HUES64 (cell line): ENCODE results near the gene TGFB1.

Source experiments
- H3K27ac ChIP-seq: 2 replicates; pipeline ENCODE4 v1.7.0; 2013; ENCODE audit warnings: low read depth, low read length, inconsistent platforms
- H3K27me3 ChIP-seq: 2 replicates; pipeline ENCODE4 v1.6.1; 2013; ENCODE audit warnings: mild to moderate bottlenecking, low read length; ENCODE audit not compliant: insufficient read depth
- H3K36me3 ChIP-seq: 2 replicates; pipeline ENCODE4 v1.6.1; 2013; ENCODE audit warnings: mild to moderate bottlenecking, low read length; ENCODE audit not compliant: insufficient read depth
- H3K4me1 ChIP-seq: 2 replicates; pipeline ENCODE4 v1.6.1; 2013; ENCODE audit warnings: mild to moderate bottlenecking, low read length, moderate library complexity; ENCODE audit not compliant: insufficient read depth
- H3K4me3 ChIP-seq: 2 replicates; pipeline ENCODE4 v1.5.1; 2013; ENCODE audit warnings: mild to moderate bottlenecking, low read length, moderate library complexity
- H3K9ac ChIP-seq: 2 replicates; pipeline ENCODE4 v1.6.1; 2013; ENCODE audit warnings: mild to moderate bottlenecking, low read depth, low read length
- H3K9me3 ChIP-seq: 2 replicates; pipeline ENCODE4 v1.6.1; 2013; ENCODE audit warnings: low read depth, low read length; ENCODE audit not compliant: insufficient read depth
- WGBS: fragments of 150-250, 120-280 bp; methylation state at CpG from one replicate; pipeline ENCODE4 v1.1.7; 2013; ENCODE audit warnings: missing lambda C conversion rate; 5-methylcytosine and 5-hydroxymethylcytosine counted together

The TGFB1 gene

GRCh38 chr19:41339936-41340335 is 13.8 kb downstream of the TGFB1 start:
- H3K27ac ChIP-seq = no peak overlapping the region
- peaks cover 10% of the 10 kb centered on the region; the same call in 1 of the 2 replicates for H3K36me3 ChIP-seq
- no peaks in the 10 kb centered on the region for H3K9me3 ChIP-seq
- no peaks in the 10 kb centered on the region for H3K4me1 ChIP-seq
- H3K9ac ChIP-seq = no peak overlapping the region
- no peaks in the 10 kb centered on the region for H3K27me3 ChIP-seq
- H3K4me3 ChIP-seq = no peak overlapping the region
- WGBS = 83% methylated on average over 5 of the region's 5 CpGs

- H3K36me3 ChIP-seq = peaks cover 3% of the 10 kb centered on the region; the same call in 1 of the 2 replicates
- no peaks in the 10 kb centered on the region for H3K9me3 ChIP-seq
- no peak overlapping the region for H3K27ac ChIP-seq
- no peak overlapping the region for H3K4me3 ChIP-seq
- no peak overlapping the region for H3K9ac ChIP-seq
- H3K27me3 ChIP-seq = no peaks in the 10 kb centered on the region
- 93% methylated on average over 10 of the region's 10 CpGs for WGBS
- no peaks in the 10 kb centered on the region for H3K4me1 ChIP-seq
These were observed 18.3 kb downstream of the TGFB1 start for GRCh38 chr19:41335467-41335866.

DNA sequence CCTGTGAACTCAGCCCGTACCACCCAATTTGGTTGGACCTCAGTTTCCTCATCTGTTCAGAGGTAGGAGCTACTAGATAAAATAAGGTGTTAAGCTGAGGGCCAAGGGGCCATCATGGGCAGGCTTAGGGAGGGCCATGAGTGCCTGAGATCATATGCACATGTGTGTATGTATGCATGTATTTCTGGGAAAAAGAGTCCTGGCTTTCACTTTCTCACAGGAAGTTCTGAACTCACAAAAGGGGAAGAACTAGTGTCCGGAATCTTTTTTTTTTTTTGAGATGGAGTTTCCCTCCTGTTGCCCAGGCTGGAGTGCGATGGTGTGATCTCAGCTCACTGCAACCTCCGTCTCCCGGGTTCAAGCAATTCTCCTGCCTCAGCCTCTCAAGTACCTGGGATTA is 18.9 kb downstream of the TGFB1 start:
- WGBS = 91% methylated on average over 5 of the region's 5 CpGs
- peaks cover 2% of the 10 kb centered on the region; the same call in 1 of the 2 replicates for H3K36me3 ChIP-seq
- no peaks in the 10 kb centered on the region for H3K9me3 ChIP-seq
- no peaks in the 10 kb centered on the region for H3K4me1 ChIP-seq
- H3K27ac ChIP-seq = no peak overlapping the region
- no peak overlapping the region for H3K4me3 ChIP-seq
- H3K27me3 ChIP-seq = no peaks in the 10 kb centered on the region
- no peak overlapping the region for H3K9ac ChIP-seq

- Histone ChIP-seq H3K4me3 (no peak overlapping the region), H3K9ac (no peak overlapping the region), H3K27me3 (no peaks in the 10 kb centered on the region), H3K9me3 (no peaks in the 10 kb centered on the region), H3K4me1 (peaks cover 9% of the 10 kb centered on the region; the same call in 1 of the 2 replicates), H3K27ac (no peak overlapping the region), H3K36me3 (peaks cover 2% of the 10 kb centered on the region; the same call in 1 of the 2 replicates)
- over 99% methylated on average over 5 of the region's 5 CpGs for WGBS
These were observed 21.3 kb downstream of the TGFB1 start for GRCh38 chr19:41332468-41332867.

GRCh38 chr19:41332000-41332399 is 21.7 kb downstream of the TGFB1 start:
- H3K9me3 ChIP-seq = no peaks in the 10 kb centered on the region
- H3K9ac ChIP-seq = no peak overlapping the region
- no peak overlapping the region for H3K4me3 ChIP-seq
- H3K4me1 ChIP-seq = peaks cover 13% of the 10 kb centered on the region
- WGBS = 91% methylated on average over 16 of the region's 16 CpGs
- peaks cover 2% of the 10 kb centered on the region; the same call in 1 of the 2 replicates for H3K36me3 ChIP-seq
- no peak overlapping the region for H3K27ac ChIP-seq
- H3K27me3 ChIP-seq = no peaks in the 10 kb centered on the region

DNA sequence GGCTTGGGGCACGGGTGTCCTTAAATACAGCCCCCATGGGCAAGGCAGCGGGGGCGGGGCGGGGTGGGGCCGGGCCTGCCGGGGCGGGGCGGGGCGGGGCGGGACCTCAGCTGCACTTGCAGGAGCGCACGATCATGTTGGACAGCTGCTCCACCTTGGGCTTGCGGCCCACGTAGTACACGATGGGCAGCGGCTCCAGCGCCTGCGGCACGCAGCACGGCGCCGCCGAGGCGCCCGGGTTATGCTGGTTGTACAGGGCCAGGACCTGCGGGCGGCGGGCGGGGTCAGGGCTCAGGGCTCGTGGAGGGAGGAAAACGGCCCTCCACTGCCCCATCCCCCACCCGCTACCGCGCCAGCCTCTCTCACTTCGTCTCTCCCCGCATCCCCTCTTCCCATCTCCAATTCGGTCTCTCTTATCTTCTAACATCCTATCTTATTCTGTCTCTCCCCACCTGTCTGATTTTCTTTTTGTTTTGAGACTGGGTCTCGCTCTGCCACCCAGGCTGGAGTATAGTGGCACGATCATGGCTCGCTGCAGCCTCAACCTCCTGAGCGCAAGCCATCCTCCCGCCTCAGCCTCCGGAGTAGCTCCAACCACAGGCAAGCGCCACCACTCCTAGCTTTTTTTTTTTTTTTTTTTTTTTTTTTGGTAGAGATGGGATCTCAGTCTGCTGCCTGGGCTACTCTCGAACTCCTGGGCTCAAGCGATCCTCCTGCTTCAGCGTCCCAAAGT is 22.6 kb downstream of the TGFB1 start:
- peaks cover 17% of the 10 kb centered on the region for H3K4me1 ChIP-seq
- no peak overlapping the region for H3K27ac ChIP-seq
- no peaks in the 10 kb centered on the region for H3K9me3 ChIP-seq
- no peaks in the 10 kb centered on the region for H3K27me3 ChIP-seq
- H3K36me3 ChIP-seq = peaks cover 2% of the 10 kb centered on the region; the same call in 1 of the 2 replicates
- peak overlapping the region; percentile 36 for H3K4me3 ChIP-seq
- no peak overlapping the region for H3K9ac ChIP-seq
- 87% methylated on average over 46 of the region's 47 CpGs for WGBS

GRCh38 chr19:41330481-41330880 is 23.2 kb downstream of the TGFB1 start:
- H3K27me3 ChIP-seq = no peaks in the 10 kb centered on the region
- WGBS = 99% methylated on average over 4 of the region's 4 CpGs
- H3K27ac ChIP-seq = no peak overlapping the region
- H3K4me3 ChIP-seq = no peak overlapping the region
- H3K9me3 ChIP-seq = no peaks in the 10 kb centered on the region
- H3K36me3 ChIP-seq = peaks cover 2% of the 10 kb centered on the region; the same call in 1 of the 2 replicates
- H3K4me1 ChIP-seq = peaks cover 20% of the 10 kb centered on the region
- H3K9ac ChIP-seq = no peak overlapping the region

- H3K27ac ChIP-seq = no peak overlapping the region
- WGBS = 80% methylated on average over 1 of the region's 1 CpG
- H3K27me3 ChIP-seq = no peaks in the 10 kb centered on the region
- H3K4me1 ChIP-seq = peaks cover 29% of the 10 kb centered on the region
- H3K9ac ChIP-seq = no peak overlapping the region
- no peaks in the 10 kb centered on the region for H3K9me3 ChIP-seq
- H3K36me3 ChIP-seq = peaks cover 2% of the 10 kb centered on the region; the same call in 1 of the 2 replicates
- no peak overlapping the region for H3K4me3 ChIP-seq
These were observed 24.9 kb downstream of the TGFB1 start for GRCh38 chr19:41328842-41329225.

- Histone ChIP-seq H3K4me3 (no peak overlapping the region), H3K36me3 (peaks cover 2% of the 10 kb centered on the region; the same call in 1 of the 2 replicates), H3K4me1 (peaks cover 34% of the 10 kb centered on the region), H3K27ac (no peak overlapping the region), H3K9me3 (no peaks in the 10 kb centered on the region), H3K9ac (no peak overlapping the region), H3K27me3 (no peaks in the 10 kb centered on the region)
- WGBS = 93% methylated on average over 22 of the region's 22 CpGs
These were observed 25.4 kb downstream of the TGFB1 start for GRCh38 chr19:41328157-41328841.

- 65% methylated on average over 33 of the region's 33 CpGs for WGBS
- Histone ChIP-seq H3K4me1 (peaks cover 40% of the 10 kb centered on the region), H3K9ac (no peak overlapping the region), H3K9me3 (no peaks in the 10 kb centered on the region), H3K4me3 (no peak overlapping the region), H3K27me3 (no peaks in the 10 kb centered on the region), H3K36me3 (peaks cover 3% of the 10 kb centered on the region; the same call in 1 of the 2 replicates), H3K27ac (no peak overlapping the region; the same call in 1 of the 2 replicates)
These were observed 26.1 kb downstream of the TGFB1 start for GRCh38 chr19:41327576-41328156.

DNA sequence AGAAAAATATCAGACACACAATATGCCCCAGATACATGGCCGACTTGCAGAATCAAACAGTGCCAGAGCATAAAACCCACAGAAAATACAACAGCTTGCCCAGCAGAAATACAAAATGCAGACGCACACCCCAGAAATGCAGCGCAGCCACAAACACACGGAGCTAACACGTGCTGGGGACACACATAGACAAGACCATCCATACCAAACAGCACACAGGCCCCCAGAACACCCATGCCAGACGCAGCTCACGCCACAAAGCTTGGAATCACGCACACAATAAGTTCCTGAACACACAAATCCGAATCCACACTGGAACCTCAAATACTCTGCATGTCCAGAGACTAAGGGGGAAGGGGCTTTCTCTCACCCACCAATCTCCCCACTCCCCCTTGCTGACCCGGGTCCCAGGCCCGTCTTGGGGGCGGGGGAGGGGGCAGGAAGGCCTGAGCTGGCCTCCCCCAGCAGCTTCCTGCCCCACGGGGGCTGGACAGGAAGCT is 26.6 kb downstream of the TGFB1 start:
- Histone ChIP-seq H3K9ac (peak overlapping the region; percentile 21), H3K4me3 (peak overlapping the region; percentile 8; the same call in 1 of the 2 replicates), H3K27ac (no peak overlapping the region), H3K4me1 (peaks cover 45% of the 10 kb centered on the region), H3K36me3 (peaks cover 7% of the 10 kb centered on the region; the same call in 1 of the 2 replicates), H3K27me3 (no peaks in the 10 kb centered on the region), H3K9me3 (no peaks in the 10 kb centered on the region)
- 58% methylated on average over 13 of the region's 13 CpGs for WGBS
